ENCODE measurements around the gene SLC22A3. TPM values are rescaled to one million over a fixed set of nuclear protein-coding genes. Genes with fewer than 3 reads are reported as not detected.

Gene SLC22A3
- total and polyA plus RNA-seq, 5 experiments from 2014 or later = not detected

DNA sequence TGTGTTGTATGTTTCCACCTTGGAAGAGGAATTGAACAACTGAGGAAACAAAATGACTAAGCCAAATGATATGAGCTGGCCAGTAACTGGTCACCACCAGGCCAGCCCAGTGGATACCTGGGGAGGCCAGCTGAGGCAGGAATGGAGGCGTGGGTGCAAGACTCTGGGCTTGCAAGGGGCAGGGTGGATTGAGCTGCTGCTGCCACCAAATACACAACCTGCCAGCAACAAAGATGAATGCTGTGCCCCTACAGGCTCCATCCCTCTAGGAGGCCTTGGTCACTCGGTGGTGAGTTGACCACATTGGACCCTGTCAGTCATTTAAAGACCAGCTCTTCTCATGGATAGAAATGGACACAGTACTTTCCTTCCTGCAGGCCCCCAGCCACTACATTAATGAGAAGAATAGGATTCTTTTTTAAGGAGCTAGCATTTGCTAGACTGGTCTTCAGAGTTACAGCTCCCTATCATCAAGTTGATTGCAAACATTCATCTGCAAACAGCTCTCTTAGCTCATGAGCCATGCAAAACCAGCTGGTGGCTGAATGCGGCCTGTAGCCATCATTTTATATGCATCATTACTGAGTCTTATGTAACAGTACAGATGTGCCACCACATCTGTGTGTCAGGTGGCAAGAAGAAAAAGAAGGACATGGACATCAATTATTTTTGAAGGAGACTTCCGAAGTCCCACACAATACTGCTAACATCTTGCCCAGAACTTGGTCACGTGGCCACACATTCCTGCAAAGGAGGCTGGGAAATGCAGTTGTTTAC is 26.3 kb upstream of the SLC22A3 start:
- ATAC-seq (no peak), DNase-seq (no peak)
- H3K27ac Mint-ChIP-seq = no peak overlapping the region
- POLR2A ChIA-PET = no interaction called here
- H3K27me3 Mint-ChIP-seq = peaks cover 7 to 25% (median 21%) of the 10 kb centered on the region in 5 donors
- peaks cover 0 to 20% (median 4%) of the 10 kb centered on the region in 3 donors for H3K36me3 Mint-ChIP-seq
- peaks cover 0 to 28% (median 8%) of the 10 kb centered on the region in 9 donors for H3K9me3 Mint-ChIP-seq
- H3K4me3 Mint-ChIP-seq = no peak overlapping the region
- no peaks in the 10 kb centered on the region for H3K4me1 Mint-ChIP-seq

DNA sequence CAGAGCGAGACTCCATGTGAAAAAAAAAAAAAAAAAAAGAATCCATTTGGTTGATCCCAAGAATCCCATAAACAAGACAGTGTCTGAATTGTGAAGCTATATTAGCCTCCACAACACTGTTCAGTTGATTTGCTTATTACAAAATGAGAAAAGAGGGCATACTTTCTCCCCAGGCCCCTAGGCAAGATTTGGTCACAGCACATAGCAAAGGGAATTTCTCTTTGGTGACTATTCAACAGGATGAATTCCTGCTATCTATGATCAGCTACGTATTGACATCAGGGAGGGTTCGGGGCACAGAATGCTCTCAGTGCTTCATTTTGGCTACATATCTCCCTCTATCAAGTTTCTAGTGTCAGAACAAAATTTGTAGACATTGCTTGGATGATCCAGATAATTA is 20.2 kb upstream of the SLC22A3 start:
- Mint-ChIP-seq H3K4me1 (no peaks in the 10 kb centered on the region), H3K9me3 (peaks cover 0 to 2% (median 0%) of the 10 kb centered on the region in 9 donors), H3K27me3 (peaks cover 8 to 53% (median 16%) of the 10 kb centered on the region in 5 donors), H3K4me3 (no peak overlapping the region), H3K27ac (no peak overlapping the region), H3K36me3 (no peaks in the 10 kb centered on the region)
- no peak for ATAC-seq
- POLR2A ChIA-PET = no interaction called here
- no peak for DNase-seq

DNA sequence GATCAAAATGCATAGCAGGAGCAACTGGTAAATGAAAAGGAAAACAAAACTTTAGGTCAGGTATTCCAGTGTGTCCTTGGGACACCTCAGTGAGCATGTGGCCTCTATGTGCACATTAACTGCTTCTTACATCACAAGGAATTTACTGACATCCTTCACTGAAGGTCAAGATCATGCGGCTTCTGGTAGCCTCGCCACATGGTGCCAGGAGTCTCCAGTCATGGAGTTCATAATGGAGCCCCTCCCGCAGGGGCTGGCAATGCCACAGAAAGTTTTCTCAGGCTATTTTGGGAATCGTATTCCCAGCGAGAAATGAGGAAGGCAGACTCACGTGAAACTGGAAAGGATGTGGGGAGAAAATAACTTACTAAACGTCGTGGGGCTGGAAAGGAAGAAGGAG is 19.7 kb upstream of the SLC22A3 start:
- H3K27me3 Mint-ChIP-seq = peaks cover 11 to 58% (median 20%) of the 10 kb centered on the region in 5 donors
- no peaks in the 10 kb centered on the region for H3K9me3 Mint-ChIP-seq
- ATAC-seq (no peak), DNase-seq (no peak)
- H3K27ac Mint-ChIP-seq = no peak overlapping the region
- H3K4me3 Mint-ChIP-seq = no peak overlapping the region
- POLR2A ChIA-PET = no interaction called here
- H3K4me1 Mint-ChIP-seq = no peaks in the 10 kb centered on the region
- no peaks in the 10 kb centered on the region for H3K36me3 Mint-ChIP-seq

DNA sequence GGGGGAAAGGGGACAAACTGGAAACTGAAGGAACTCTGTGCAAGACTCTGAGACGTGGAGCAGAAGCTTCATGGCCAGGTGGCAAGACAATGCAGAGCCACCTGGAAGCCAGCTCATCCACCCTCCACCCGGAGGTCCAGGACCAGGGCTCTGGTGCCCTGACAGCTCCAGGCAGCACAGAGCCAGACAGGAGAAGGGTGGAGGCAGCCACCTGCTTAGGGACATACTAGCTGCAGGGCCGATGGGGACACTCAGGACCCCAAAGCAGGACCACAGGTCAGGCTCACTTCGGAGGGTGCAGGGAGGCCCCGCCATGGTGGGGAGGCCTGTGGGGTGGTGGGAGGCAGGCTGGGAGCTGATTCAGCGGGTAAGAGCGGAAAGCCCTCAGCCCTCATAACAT is 19.0 kb upstream of the SLC22A3 start:
- POLR2A ChIA-PET = no interaction called here
- H3K27ac Mint-ChIP-seq = no peak overlapping the region
- no peaks in the 10 kb centered on the region for H3K9me3 Mint-ChIP-seq
- H3K4me3 Mint-ChIP-seq = no peak overlapping the region
- no peak for ATAC-seq
- H3K4me1 Mint-ChIP-seq = no peaks in the 10 kb centered on the region
- no peaks in the 10 kb centered on the region for H3K36me3 Mint-ChIP-seq
- DNase-seq = no peak
- peaks cover 13 to 65% (median 27%) of the 10 kb centered on the region in 5 donors for H3K27me3 Mint-ChIP-seq

DNA sequence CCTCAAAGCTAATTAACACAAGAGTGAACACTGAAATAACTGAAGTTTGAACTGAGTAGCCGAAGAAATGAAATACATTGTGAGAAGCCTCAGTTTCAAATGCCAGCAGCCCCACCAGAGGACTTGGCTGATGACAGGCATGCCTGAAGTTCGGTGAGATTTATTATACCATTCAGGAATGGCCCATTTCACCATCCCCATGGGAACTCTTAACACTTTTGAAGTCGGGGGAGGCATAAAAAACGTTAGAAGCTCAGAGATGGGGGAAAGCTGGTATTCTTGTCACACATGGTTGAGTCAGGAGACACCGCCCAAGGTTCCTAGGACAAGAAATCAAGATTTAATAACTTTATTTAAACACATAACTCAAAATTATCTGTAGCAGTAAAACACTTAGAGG is 17.6 kb upstream of the SLC22A3 start:
- ATAC-seq = no peak

DNA sequence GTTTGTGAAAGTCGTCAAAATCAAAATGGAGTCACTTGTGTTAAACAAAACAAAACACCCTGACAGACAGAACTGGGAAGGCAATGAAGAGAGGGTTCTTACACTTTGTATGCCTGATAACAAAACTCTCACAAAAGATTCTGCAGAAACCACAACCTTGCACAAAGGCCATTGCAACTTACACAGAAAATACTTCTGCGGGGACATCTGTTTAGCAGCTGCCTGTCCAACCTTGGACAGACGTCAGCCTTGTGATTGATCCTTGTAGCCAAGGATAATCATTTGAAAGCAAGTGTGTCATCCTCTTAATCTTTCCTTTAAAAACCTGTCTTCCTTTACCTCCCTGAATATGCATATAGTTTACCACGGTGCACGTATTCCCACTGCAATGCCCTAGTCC is 17.0 kb upstream of the SLC22A3 start:
- Mint-ChIP-seq H3K27ac (no peak overlapping the region), H3K36me3 (no peaks in the 10 kb centered on the region), H3K27me3 (peaks cover 15 to 60% (median 27%) of the 10 kb centered on the region in 5 donors), H3K4me1 (no peaks in the 10 kb centered on the region), H3K4me3 (no peak overlapping the region), H3K9me3 (no peaks in the 10 kb centered on the region)
- POLR2A ChIA-PET = no interaction called here
- ATAC-seq (no peak), DNase-seq (no peak)

More for the DNA sequence above, 17.6 kb upstream of the SLC22A3 start:
- H3K4me1 Mint-ChIP-seq = no peaks in the 10 kb centered on the region
- POLR2A ChIA-PET = no interaction called here
- no peaks in the 10 kb centered on the region for H3K36me3 Mint-ChIP-seq
- no peak overlapping the region for H3K27ac Mint-ChIP-seq
- no peak overlapping the region for H3K4me3 Mint-ChIP-seq
- H3K27me3 Mint-ChIP-seq = peaks cover 15 to 60% (median 27%) of the 10 kb centered on the region in 5 donors
- no peaks in the 10 kb centered on the region for H3K9me3 Mint-ChIP-seq
- no peak for DNase-seq

DNA sequence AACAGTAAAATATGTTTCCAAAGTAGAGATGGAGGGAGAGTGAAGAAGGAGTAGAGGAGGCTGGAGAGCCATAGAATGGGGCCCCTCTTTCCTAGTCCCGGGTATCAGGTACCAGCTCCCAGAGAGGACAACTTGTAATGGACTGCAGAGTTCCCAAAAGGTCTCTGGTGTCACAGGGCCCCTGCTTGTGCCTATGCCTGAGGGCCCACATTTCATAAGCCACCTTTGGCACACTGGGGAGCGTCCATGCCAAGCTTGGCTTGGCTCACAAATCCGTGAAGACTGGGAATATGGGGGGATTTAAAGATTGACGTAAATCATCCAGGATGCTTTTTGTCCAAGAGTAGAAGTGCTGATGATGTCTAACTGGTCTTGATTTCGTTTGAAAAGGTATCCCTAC is 16.4 kb upstream of the SLC22A3 start:
- Mint-ChIP-seq H3K27ac (no peak overlapping the region), H3K9me3 (no peaks in the 10 kb centered on the region), H3K4me1 (no peaks in the 10 kb centered on the region), H3K36me3 (no peaks in the 10 kb centered on the region), H3K27me3 (peaks cover 15 to 62% (median 27%) of the 10 kb centered on the region in 5 donors), H3K4me3 (no peak overlapping the region)
- DNase-seq (no peak), ATAC-seq (no peak)
- POLR2A ChIA-PET = no interaction called here

DNA sequence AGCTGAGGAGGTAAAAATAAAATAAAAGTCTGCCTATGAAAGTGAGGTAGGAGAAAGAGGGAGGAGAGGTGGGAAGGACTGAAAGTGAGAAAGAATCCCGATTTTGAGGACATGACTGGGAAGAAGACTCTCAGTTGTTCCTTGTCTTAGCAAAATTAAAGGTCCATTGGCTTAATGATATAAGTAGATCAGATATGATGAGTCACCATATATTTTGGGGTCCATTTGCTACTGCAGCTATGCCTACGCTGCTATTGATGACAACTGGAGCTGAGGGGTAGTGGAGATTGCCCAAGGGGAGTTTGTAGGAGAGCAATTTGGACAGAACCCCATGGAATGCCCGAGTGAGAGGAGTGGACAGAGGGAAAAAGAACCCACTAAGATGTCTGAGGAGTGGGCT is 15.1 kb upstream of the SLC22A3 start:
- no peak overlapping the region for H3K27ac Mint-ChIP-seq
- no peak for ATAC-seq
- peaks cover 21 to 74% (median 31%) of the 10 kb centered on the region in 5 donors for H3K27me3 Mint-ChIP-seq

DNA sequence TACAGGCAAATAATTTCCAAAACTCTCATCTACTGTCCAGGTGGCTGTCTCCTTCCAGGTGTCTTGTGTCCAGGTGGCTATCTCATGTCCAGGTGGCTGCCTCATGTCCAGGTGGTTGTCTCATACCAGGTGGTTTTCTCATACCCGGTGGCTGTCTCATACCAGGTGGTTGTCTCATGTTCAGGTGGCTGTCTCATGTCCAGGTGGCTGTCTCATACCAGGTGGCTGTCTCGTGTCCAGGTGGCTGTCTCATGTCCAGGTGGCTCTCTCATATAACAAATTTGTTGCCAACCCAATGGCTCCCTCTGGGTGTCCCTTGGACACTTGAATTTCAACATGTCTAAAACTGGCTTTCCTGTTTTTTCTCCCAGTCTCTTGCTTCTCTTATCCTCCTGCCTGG is 14.3 kb upstream of the SLC22A3 start:
- DNase-seq (no peak), ATAC-seq (no peak)
- Mint-ChIP-seq H3K36me3 (no peaks in the 10 kb centered on the region), H3K9me3 (no peaks in the 10 kb centered on the region), H3K27me3 (peaks cover 19 to 73% (median 28%) of the 10 kb centered on the region in 5 donors), H3K4me1 (peaks cover 0 to 1% (median 0%) of the 10 kb centered on the region in 4 donors), H3K4me3 (no peak overlapping the region), H3K27ac (no peak overlapping the region)
- POLR2A ChIA-PET = no interaction called here

More for the DNA sequence above, 15.1 kb upstream of the SLC22A3 start:
- no peak overlapping the region for H3K4me3 Mint-ChIP-seq
- POLR2A ChIA-PET = no interaction called here
- no peaks in the 10 kb centered on the region for H3K9me3 Mint-ChIP-seq
- no peaks in the 10 kb centered on the region for H3K36me3 Mint-ChIP-seq
- peaks cover 0 to 1% (median 0%) of the 10 kb centered on the region in 4 donors for H3K4me1 Mint-ChIP-seq
- no peak for DNase-seq

DNA sequence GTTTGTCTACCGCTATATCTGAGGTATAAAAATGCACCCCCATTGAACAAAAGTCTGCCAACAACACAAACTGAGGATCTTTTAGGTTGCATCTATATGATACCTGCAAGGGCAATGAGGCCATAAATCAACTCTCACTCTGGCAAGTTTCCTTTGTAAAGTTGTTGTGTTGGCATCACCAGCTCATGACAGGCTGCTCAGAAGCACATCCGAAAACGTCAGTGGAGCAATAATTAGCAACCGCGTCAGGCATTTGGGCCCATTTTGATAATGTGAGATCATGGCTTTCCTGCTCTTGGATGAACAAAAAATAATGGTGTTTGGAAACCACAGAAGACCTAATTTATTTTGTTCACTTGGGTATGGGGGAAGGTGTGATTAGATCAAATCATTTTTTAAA is 12.0 kb upstream of the SLC22A3 start:
- no peak overlapping the region for H3K27ac Mint-ChIP-seq
- H3K36me3 Mint-ChIP-seq = no peaks in the 10 kb centered on the region
- POLR2A ChIA-PET = no interaction called here
- DNase-seq (no peak), ATAC-seq (no peak)
- H3K9me3 Mint-ChIP-seq = no peaks in the 10 kb centered on the region
- H3K4me1 Mint-ChIP-seq = peaks cover 0 to 1% (median 0%) of the 10 kb centered on the region in 4 donors
- peaks cover 19 to 58% (median 27%) of the 10 kb centered on the region in 5 donors for H3K27me3 Mint-ChIP-seq
- no peak overlapping the region for H3K4me3 Mint-ChIP-seq

DNA sequence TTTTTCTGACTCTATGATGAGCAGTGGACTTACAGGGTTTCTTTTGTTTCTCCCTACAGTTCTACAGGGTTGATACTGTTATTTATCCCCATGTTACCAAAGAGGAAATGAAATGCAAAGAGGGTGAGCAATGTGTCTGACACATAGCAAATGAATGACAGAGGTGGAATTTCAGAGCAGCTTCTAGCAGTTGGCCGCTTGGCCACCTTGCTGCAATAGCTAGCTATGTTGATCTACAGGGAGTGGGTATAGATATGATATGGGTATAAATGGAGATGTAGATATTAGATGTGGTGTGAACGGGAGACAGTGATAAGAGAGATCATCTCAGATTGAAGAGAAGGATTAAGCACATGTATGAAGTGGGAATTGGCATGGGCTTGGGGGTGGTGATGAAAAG is 10.9 kb upstream of the SLC22A3 start:
- H3K9me3 Mint-ChIP-seq = no peaks in the 10 kb centered on the region
- POLR2A ChIA-PET = no interaction called here
- H3K4me3 Mint-ChIP-seq = no peak overlapping the region
- no peak for DNase-seq
- no peaks in the 10 kb centered on the region for H3K36me3 Mint-ChIP-seq
- H3K27ac Mint-ChIP-seq = no peak overlapping the region
- peaks cover 17 to 47% (median 27%) of the 10 kb centered on the region in 5 donors for H3K27me3 Mint-ChIP-seq
- peaks cover 0 to 1% (median 0%) of the 10 kb centered on the region in 4 donors for H3K4me1 Mint-ChIP-seq
- ATAC-seq = no peak

DNA sequence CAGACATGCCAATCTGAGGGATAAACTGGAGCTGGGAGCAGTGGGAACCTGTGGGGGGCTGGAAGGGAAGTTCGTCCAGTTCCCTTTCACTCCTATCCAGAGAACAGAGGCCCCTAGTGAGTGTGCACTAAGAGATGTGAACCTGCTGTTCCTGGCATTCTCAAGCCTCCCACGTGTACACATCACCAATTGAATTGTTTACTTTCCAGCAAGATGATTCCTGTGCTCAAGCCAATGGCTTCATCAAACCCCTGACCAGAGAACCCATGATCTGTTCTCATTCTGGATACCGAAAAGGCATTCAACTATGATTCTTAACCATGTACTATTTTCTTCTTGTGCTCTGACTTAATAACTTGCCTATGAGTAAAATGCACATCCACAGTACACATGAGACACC is 10.2 kb upstream of the SLC22A3 start:
- Mint-ChIP-seq H3K27ac (no peak overlapping the region), H3K27me3 (peaks cover 17 to 40% (median 24%) of the 10 kb centered on the region in 5 donors), H3K4me3 (no peak overlapping the region), H3K36me3 (no peaks in the 10 kb centered on the region), H3K9me3 (no peaks in the 10 kb centered on the region), H3K4me1 (peaks cover 0 to 1% (median 0%) of the 10 kb centered on the region in 4 donors)
- no peak for DNase-seq
- POLR2A ChIA-PET = no interaction called here
- ATAC-seq = no peak

DNA sequence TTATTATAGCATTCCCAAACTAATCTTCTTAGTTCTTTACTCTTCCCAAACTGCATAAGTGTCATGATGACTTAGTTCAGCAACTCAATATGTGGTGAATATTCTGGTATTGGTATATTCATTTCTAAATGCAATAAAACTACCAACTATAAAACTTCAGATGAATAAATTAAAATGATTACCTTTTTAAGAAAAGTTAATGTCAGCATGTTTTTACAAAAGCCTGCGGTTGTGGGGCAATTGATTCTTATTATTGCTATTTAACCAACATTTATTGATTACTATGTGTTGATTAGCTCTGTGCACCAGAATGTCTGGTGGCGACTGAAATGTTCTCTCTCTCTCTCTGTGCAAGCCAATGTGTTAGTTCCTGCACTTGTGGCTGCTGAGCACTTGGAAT is 5.0 kb upstream of the SLC22A3 start:
- ATAC-seq = no peak
- POLR2A ChIA-PET = no interaction called here
- no peak for DNase-seq
- H3K27me3 Mint-ChIP-seq = peaks cover 21 to 48% (median 31%) of the 10 kb centered on the region in 5 donors
- no peaks in the 10 kb centered on the region for H3K9me3 Mint-ChIP-seq
- H3K27ac Mint-ChIP-seq = no peak overlapping the region
- no peaks in the 10 kb centered on the region for H3K36me3 Mint-ChIP-seq
- H3K4me3 Mint-ChIP-seq = no peak overlapping the region
- peaks cover 0 to 8% (median 3%) of the 10 kb centered on the region in 4 donors for H3K4me1 Mint-ChIP-seq

DNA sequence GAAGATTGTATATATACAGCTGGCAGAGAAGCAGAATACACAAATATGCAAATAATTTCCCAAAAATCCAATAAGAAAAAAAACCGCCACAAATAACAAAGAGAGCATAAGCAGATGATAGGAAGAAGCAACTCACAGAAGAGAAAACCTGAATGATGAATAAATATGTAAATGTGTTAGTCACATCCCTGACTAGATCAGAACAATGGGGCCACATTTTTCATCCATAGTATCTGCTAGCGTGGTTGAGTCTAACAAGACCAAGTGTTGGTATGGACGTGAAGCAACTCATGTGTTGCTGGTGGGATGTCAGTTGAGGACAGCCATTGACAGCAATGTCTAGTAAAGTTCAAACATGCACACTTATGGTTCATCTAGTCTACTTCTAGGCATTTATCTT is 3.9 kb upstream of the SLC22A3 start:
- POLR2A ChIA-PET = no interaction called here
- ATAC-seq = no peak
- Mint-ChIP-seq H3K9me3 (no peaks in the 10 kb centered on the region), H3K4me1 (peaks cover 0 to 12% (median 6%) of the 10 kb centered on the region in 4 donors), H3K27me3 (peaks cover 22 to 48% (median 38%) of the 10 kb centered on the region in 5 donors), H3K27ac (no peak overlapping the region), H3K4me3 (no peak overlapping the region), H3K36me3 (no peaks in the 10 kb centered on the region)
- DNase-seq = no peak

Measured in naive thymus-derived CD8-positive, alpha-beta T cell (primary cell).